H9 (cell line): Measurements from ENCODE around the gene LRP2. TPM values are rescaled to one million over a fixed set of nuclear protein-coding genes. Genes with fewer than 3 reads are reported as not detected.

Experiments used
- DNase-seq: peaks from one replicate; pipeline ENCODE4 v3.0.0-alpha.2; 2017
- H2AFZ ChIP-seq: one replicate; pipeline ENCODE4 v1.6.1; 2013; ENCODE audit warnings: mild to moderate bottlenecking, low read length, control low read depth, moderate library complexity
- H2AK5ac ChIP-seq: 2 replicates; pipeline ENCODE4 v1.6.1; 2013; ENCODE audit warnings: low read length, control low read depth, mixed read lengths; ENCODE audit not compliant: insufficient read length
- H2BK120ac ChIP-seq: one replicate; pipeline ENCODE4 v1.6.1; 2013; ENCODE audit warnings: low read depth, mild to moderate bottlenecking, low read length, control low read depth, inconsistent platforms; ENCODE audit not compliant: poor library complexity, severe bottlenecking
- H2BK12ac ChIP-seq: 2 replicates; pipeline ENCODE4 v1.6.1; 2013; ENCODE audit warnings: low read length, control low read depth, mixed read lengths, low read depth; ENCODE audit not compliant: insufficient read length
- H2BK15ac ChIP-seq: 2 replicates; pipeline ENCODE4 v1.6.1; 2013; ENCODE audit warnings: low read depth, low read length, control low read depth
- H2BK20ac ChIP-seq: one replicate; pipeline ENCODE4 v1.6.1; 2013; ENCODE audit warnings: low read depth, mild to moderate bottlenecking, low read length, control low read depth, inconsistent platforms; ENCODE audit not compliant: poor library complexity, severe bottlenecking
- H2BK5ac ChIP-seq: 2 replicates; pipeline ENCODE4 v1.6.1; 2013; ENCODE audit warnings: low read length, control low read depth, mixed read lengths; ENCODE audit not compliant: insufficient read length
- H3K14ac ChIP-seq: 2 replicates; pipeline ENCODE4 v1.6.1; 2013; ENCODE audit warnings: low read length, control low read depth; ENCODE audit not compliant: insufficient read depth
- H3K18ac ChIP-seq: 2 replicates; pipeline ENCODE4 v1.6.1; 2013; ENCODE audit warnings: low read depth, mild to moderate bottlenecking, mixed read lengths, low read length, control low read depth; ENCODE audit not compliant: insufficient read length
- H3K23ac ChIP-seq: 2 replicates; pipeline ENCODE4 v1.6.1; 2013; ENCODE audit warnings: low read length, control low read depth, mixed read lengths, low read depth; ENCODE audit not compliant: insufficient read length
- H3K23me2 ChIP-seq: 2 replicates; pipeline ENCODE4 v1.6.1; 2013; ENCODE audit warnings: low read depth, mild to moderate bottlenecking, mixed read lengths, low read length, control low read depth; ENCODE audit not compliant: insufficient read length, poor library complexity, severe bottlenecking
- H3K27ac ChIP-seq: 2 replicates; pipeline ENCODE4 v1.5.1; 2013; ENCODE audit warnings: low read length, control low read depth, mixed read lengths, low read depth; ENCODE audit not compliant: insufficient read length
- H3K27me3 ChIP-seq: 2 replicates; pipeline ENCODE4 v1.6.1; 2013; ENCODE audit warnings: low read length, control low read depth, inconsistent platforms; ENCODE audit not compliant: insufficient read depth
- H3K4ac ChIP-seq: 2 replicates; pipeline ENCODE4 v1.6.1; 2013; ENCODE audit warnings: low read depth, mild to moderate bottlenecking, control low read depth, inconsistent platforms, low read length, moderate library complexity
- H3K4me1 ChIP-seq: 2 replicates; pipeline ENCODE4 v1.6.1; 2013; ENCODE audit warnings: low read length, control low read depth, inconsistent platforms; ENCODE audit not compliant: insufficient read depth
- H3K4me2 ChIP-seq: 2 replicates; pipeline ENCODE4 v1.6.1; 2013; ENCODE audit warnings: low read length, control low read depth, mixed read lengths; ENCODE audit not compliant: insufficient read length, insufficient read depth
- H3K56ac ChIP-seq: 2 replicates; pipeline ENCODE4 v1.6.1; 2013; ENCODE audit warnings: low read depth, mild to moderate bottlenecking, mixed read lengths, low read length, control low read depth; ENCODE audit not compliant: insufficient read length
- H3K79me1 ChIP-seq: 2 replicates; pipeline ENCODE4 v1.6.1; 2013; ENCODE audit warnings: low read depth, mild to moderate bottlenecking, moderate library complexity, low read length, control low read depth, inconsistent platforms; ENCODE audit not compliant: insufficient read depth, poor library complexity, severe bottlenecking
- H3K79me2 ChIP-seq: 2 replicates; pipeline ENCODE4 v1.6.1; 2013; ENCODE audit warnings: low read length, control low read depth, inconsistent platforms; ENCODE audit not compliant: insufficient read depth
- H3K9ac ChIP-seq: 2 replicates; pipeline ENCODE4 v1.6.1; 2013; ENCODE audit warnings: low read length, control low read depth, mixed read lengths; ENCODE audit not compliant: insufficient read length; ENCODE audit errors: extremely low read depth
- H3K9me3 ChIP-seq: one replicate; pipeline ENCODE4 v1.6.1; 2013; ENCODE audit warnings: low read depth, low read length, inconsistent platforms; ENCODE audit not compliant: control insufficient read depth
- H3T11ph ChIP-seq: one replicate; pipeline ENCODE4 v1.6.1; 2013; ENCODE audit warnings: mild to moderate bottlenecking, low read length, control low read depth, inconsistent platforms
- H4K20me1 ChIP-seq: one replicate; pipeline ENCODE4 v1.6.1; 2013; ENCODE audit not compliant: control insufficient read depth, insufficient read length, insufficient read depth
- H4K5ac ChIP-seq: 2 replicates; pipeline ENCODE4 v1.6.1; 2013; ENCODE audit warnings: low read depth, mild to moderate bottlenecking, mixed read lengths, low read length, control low read depth; ENCODE audit not compliant: insufficient read length
- H4K8ac ChIP-seq: replicated peaks from 2 replicates; pipeline ENCODE4 v1.6.1; 2013; ENCODE audit warnings: low read length, control low read depth, mixed read lengths, low read depth; ENCODE audit not compliant: insufficient read length
- H4K91ac ChIP-seq: 2 replicates; pipeline ENCODE4 v1.6.1; 2013; ENCODE audit warnings: low read depth, mild to moderate bottlenecking, moderate library complexity, mixed read lengths, low read length, control low read depth; ENCODE audit not compliant: insufficient read length
- H3K27ac Mint-ChIP-seq, 3 experiments: 2 replicates in 2 of 3; 3 replicates in 1 of 3; pipeline ENCODE4 v1.8.0; 2020 to 2021; ENCODE audit warnings: mixed read lengths in 3 of 3, mild to moderate bottlenecking in 1 of 3, moderate library complexity in 1 of 3
- H3K27me3 Mint-ChIP-seq: 2 replicates; pipeline ENCODE4 v1.8.0; 2021; ENCODE audit warnings: low read depth, mild to moderate bottlenecking, moderate library complexity, mixed read lengths
- H3K36me3 Mint-ChIP-seq, 3 experiments: 2 replicates in 2 of 3; 3 replicates in 1 of 3; pipeline ENCODE4 v1.8.0; 2020 to 2021; ENCODE audit warnings: low read depth in 3 of 3, mixed read lengths in 3 of 3; ENCODE audit not compliant: insufficient read depth in 1 of 3
- H3K4me1 Mint-ChIP-seq, 2 experiments: 2 replicates each; pipeline ENCODE4 v1.8.0; 2020; ENCODE audit warnings: mixed read lengths in 2 of 2
- H3K4me3 Mint-ChIP-seq, 2 experiments: 2 replicates in 1 of 2; 3 replicates in 1 of 2; pipeline ENCODE4 v1.8.0; 2020 to 2021; ENCODE audit warnings: mild to moderate bottlenecking in 2 of 2, mixed read lengths in 2 of 2, moderate library complexity in 1 of 2
- H3K9me3 Mint-ChIP-seq, 2 experiments: 2 replicates in 1 of 2; 3 replicates in 1 of 2; pipeline ENCODE4 v1.8.0; 2020; ENCODE audit warnings: mild to moderate bottlenecking in 2 of 2, mixed read lengths in 2 of 2, moderate library complexity in 1 of 2
- WGBS: extraction: QIAGEN DNeasy Blood & Tissue Kit; methylation state at CpG from one replicate; pipeline ENCODE4 v1.1.7; 2013; ENCODE audit warnings: missing lambda C conversion rate, low lambda C conversion rate, mixed read lengths; ENCODE audit not compliant: insufficient read length; ENCODE audit errors: extremely low coverage; 5-methylcytosine and 5-hydroxymethylcytosine counted together
- total RNA-seq: library from RNA; stranded (reverse); gene quantifications from 2 replicates; pipeline ENCODE4 v1.2.1, GENCODE V29; 2021
- TF ChIP-seq, protein P1 (sequence below): fragments of 200-600 bp; sonication (generic); conservative IDR thresholded peaks from 3 replicates; pipeline ENCODE4 v1.8.0; 2021; ENCODE audit warnings: antibody characterized with exemption, mild to moderate bottlenecking

Gene LRP2
- total RNA-seq, 1 experiment from 2014 or later: 1.4 TPM

DNA sequence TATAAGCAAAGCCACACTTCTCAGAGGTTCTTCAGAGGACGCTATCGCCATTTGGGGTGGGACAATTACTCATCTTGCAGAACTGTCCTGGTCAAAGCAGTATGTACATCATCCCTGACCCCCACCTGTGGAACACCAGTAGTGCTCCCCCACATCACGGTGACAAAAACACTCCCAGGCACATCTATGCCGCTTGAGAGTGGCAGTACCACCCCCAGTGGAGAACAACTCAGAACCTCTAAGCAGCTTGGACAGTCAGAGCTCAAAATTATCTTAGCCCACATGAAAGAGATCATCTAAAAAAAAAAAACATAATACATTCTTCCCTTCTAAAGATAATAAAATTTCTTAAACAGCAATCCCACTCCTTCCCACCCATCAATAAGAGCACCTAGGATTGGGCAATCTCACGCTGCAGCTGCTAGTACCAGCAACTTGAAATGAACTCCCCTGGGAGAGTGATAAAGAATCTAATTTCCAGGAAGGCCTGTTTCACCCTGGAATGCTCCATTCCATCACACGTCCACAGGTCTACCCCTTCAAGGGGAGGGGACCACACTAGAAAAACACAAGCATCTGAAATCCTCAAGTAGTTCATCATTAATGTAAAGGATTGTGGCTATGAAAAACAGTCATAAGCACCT is 31.7 kb downstream of the LRP2 start:
- WGBS: no CpG with 5 or more reads among the region's 6 CpGs

More for the DNA sequence above, 31.7 kb downstream of the LRP2 start:
- no peak overlapping the region for H3K27ac ChIP-seq
- no peak overlapping the region for H2AK5ac ChIP-seq
- H3K9ac ChIP-seq: no peak overlapping the region
- H2AFZ ChIP-seq: no peak overlapping the region
- no peak overlapping the region for H4K5ac ChIP-seq
- no peak overlapping the region for H4K8ac ChIP-seq
- H3K23me2 ChIP-seq: no peaks in the 10 kb centered on the region
- H3K23ac ChIP-seq: no peak overlapping the region
- H2BK5ac ChIP-seq: no peak overlapping the region
- no peaks in the 10 kb centered on the region for H3K4me1 ChIP-seq
- no peaks in the 10 kb centered on the region for H3K79me1 ChIP-seq
- TF ChIP-seq, protein P1, sequence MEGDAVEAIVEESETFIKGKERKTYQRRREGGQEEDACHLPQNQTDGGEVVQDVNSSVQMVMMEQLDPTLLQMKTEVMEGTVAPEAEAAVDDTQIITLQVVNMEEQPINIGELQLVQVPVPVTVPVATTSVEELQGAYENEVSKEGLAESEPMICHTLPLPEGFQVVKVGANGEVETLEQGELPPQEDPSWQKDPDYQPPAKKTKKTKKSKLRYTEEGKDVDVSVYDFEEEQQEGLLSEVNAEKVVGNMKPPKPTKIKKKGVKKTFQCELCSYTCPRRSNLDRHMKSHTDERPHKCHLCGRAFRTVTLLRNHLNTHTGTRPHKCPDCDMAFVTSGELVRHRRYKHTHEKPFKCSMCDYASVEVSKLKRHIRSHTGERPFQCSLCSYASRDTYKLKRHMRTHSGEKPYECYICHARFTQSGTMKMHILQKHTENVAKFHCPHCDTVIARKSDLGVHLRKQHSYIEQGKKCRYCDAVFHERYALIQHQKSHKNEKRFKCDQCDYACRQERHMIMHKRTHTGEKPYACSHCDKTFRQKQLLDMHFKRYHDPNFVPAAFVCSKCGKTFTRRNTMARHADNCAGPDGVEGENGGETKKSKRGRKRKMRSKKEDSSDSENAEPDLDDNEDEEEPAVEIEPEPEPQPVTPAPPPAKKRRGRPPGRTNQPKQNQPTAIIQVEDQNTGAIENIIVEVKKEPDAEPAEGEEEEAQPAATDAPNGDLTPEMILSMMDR: no peak
- H3K27me3 ChIP-seq: no peaks in the 10 kb centered on the region
- H3K9me3 ChIP-seq: no peaks in the 10 kb centered on the region
- H3K4ac ChIP-seq: no peak overlapping the region
- H4K91ac ChIP-seq: no peak overlapping the region
- no peaks in the 10 kb centered on the region for H3K4me1 Mint-ChIP-seq
- H3K79me2 ChIP-seq: no peaks in the 10 kb centered on the region
- H3K56ac ChIP-seq: no peak overlapping the region
- H3K4me3 Mint-ChIP-seq: no peak overlapping the region
- H3K4me2 ChIP-seq: no peak overlapping the region
- no peak overlapping the region for H3T11ph ChIP-seq
- DNase-seq: no peak
- no peak overlapping the region for H2BK120ac ChIP-seq
- peaks cover 5 to 9% of the 10 kb centered on the region in 2 experiments; a peak in 3 of 5 replicates for H3K9me3 Mint-ChIP-seq
- no peak overlapping the region for H2BK15ac ChIP-seq
- H3K27me3 Mint-ChIP-seq: no peaks in the 10 kb centered on the region
- H3K27ac Mint-ChIP-seq: no peak overlapping the region
- no peaks in the 10 kb centered on the region for H3K36me3 Mint-ChIP-seq
- H2BK20ac ChIP-seq: no peak overlapping the region
- no peak overlapping the region for H3K18ac ChIP-seq
- no peak overlapping the region for H3K14ac ChIP-seq
- H2BK12ac ChIP-seq: no peak overlapping the region
- no peaks in the 10 kb centered on the region for H4K20me1 ChIP-seq
